Measurements from ENCODE around the gene CFAP45. TPM values are rescaled to one million over a fixed set of nuclear protein-coding genes. Genes with fewer than 3 reads are reported as not detected.

The CFAP45 gene
- total RNA-seq, 1 donor from 2014 or later = 0.74 TPM

DNA sequence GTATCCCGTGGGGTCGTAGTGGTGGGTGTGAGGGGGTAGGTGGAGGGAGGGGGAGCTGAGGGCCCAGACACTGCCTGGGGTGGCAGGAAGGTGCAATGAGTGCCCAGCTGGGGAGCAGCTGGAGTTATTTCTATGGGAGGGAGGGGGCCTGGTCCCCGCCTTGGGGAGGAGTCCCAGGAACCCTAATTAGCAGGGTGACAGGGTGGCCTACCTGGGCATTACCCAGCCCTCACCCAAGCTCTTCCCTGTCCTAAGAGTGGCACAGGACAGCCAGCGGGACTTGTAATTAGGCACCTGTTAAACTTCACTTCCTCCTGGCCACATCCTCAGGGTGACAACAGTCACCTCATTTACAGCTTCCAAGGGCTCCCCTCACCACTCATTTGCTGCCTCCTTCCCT lies 37.4 kb downstream of the CFAP45 start, which contains the start of gene VSIG8:
VSIG8 (minus strand) TSS at position 101 of the 400 bp plus-strand sequence. CDS start 136 bp downstream, outside the sequence.
- H3K27ac Mint-ChIP-seq = no peak within 1 kb of the TSS
- no peak within 1 kb of the TSS for H3K4me3 Mint-ChIP-seq (ENCODE audit: low read depth)
- H3K27me3 Mint-ChIP-seq = peaks cover 84% of the 10 kb centered on the region
- DNase-seq (ENCODE audit: low spot score, unreplicated experiment) = no peak
- no peak for TF ChIP-seq CTCF (IDR thresholded peaks at IDR 0.05; ENCODE audit: unreplicated experiment)
- no peaks in the 10 kb centered on the region for H3K36me3 Mint-ChIP-seq (ENCODE audit: insufficient read depth)
- H3K4me1 Mint-ChIP-seq (ENCODE audit: low read depth) = peaks cover 4% of the 10 kb centered on the region
- no peaks in the 10 kb centered on the region for H3K9me3 Mint-ChIP-seq (ENCODE audit: low read depth)

DNA sequence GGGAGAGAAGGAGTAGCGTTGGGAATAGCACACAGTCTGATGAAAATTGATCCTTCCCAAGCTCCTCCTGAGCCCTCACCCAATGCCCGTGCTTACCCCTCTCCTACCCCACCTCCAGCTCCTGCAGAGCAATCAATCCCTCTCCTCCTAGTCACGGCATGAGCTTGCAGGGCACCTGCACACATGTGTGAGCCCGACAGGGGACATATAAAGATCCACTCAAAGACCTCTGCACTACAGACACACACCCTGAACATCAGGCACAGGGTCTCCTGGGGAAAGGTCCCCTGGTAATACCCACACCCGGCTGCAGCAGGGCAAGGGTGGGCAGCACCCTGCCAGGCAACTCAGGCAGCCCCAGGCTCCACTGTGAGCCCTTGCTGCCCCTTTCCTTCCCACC lies 37.9 kb downstream of the CFAP45 start:
- TF ChIP-seq CTCF (IDR thresholded peaks at IDR 0.05; ENCODE audit: unreplicated experiment) = no peak
- peaks cover 3% of the 10 kb centered on the region for H3K4me1 Mint-ChIP-seq (ENCODE audit: low read depth)
- no peak for DNase-seq (ENCODE audit: low spot score, unreplicated experiment)
- H3K27me3 Mint-ChIP-seq = peaks cover 82% of the 10 kb centered on the region
- no peaks in the 10 kb centered on the region for H3K9me3 Mint-ChIP-seq (ENCODE audit: low read depth)
- H3K4me3 Mint-ChIP-seq (ENCODE audit: low read depth) = no peak overlapping the region
- H3K27ac Mint-ChIP-seq = no peak overlapping the region
- H3K36me3 Mint-ChIP-seq (ENCODE audit: insufficient read depth) = no peaks in the 10 kb centered on the region

GRCh38 chr1:159861218-159861617 lies 38.7 kb downstream of the CFAP45 start:
- Mint-ChIP-seq H3K27me3 (peaks cover 82% of the 10 kb centered on the region), H3K36me3 (ENCODE audit: insufficient read depth) (no peaks in the 10 kb centered on the region), H3K4me3 (ENCODE audit: low read depth) (no peak overlapping the region), H3K27ac (no peak overlapping the region), H3K9me3 (ENCODE audit: low read depth) (no peaks in the 10 kb centered on the region), H3K4me1 (ENCODE audit: low read depth) (peaks cover 3% of the 10 kb centered on the region)
- no peak for DNase-seq (ENCODE audit: low spot score, unreplicated experiment)
- no peak for TF ChIP-seq CTCF (IDR thresholded peaks at IDR 0.05; ENCODE audit: unreplicated experiment)

GRCh38 chr1:159860456-159860855 lies 39.5 kb downstream of the CFAP45 start:
- H3K9me3 Mint-ChIP-seq (ENCODE audit: low read depth) = no peaks in the 10 kb centered on the region
- peaks cover 3% of the 10 kb centered on the region for H3K4me1 Mint-ChIP-seq (ENCODE audit: low read depth)
- no peak for DNase-seq (ENCODE audit: low spot score, unreplicated experiment)
- no peak overlapping the region for H3K27ac Mint-ChIP-seq
- H3K4me3 Mint-ChIP-seq (ENCODE audit: low read depth) = no peak overlapping the region
- no peak for TF ChIP-seq CTCF (IDR thresholded peaks at IDR 0.05; ENCODE audit: unreplicated experiment)
- H3K27me3 Mint-ChIP-seq = peaks cover 80% of the 10 kb centered on the region
- H3K36me3 Mint-ChIP-seq (ENCODE audit: insufficient read depth) = no peaks in the 10 kb centered on the region

- peaks cover 83% of the 10 kb centered on the region for H3K27me3 Mint-ChIP-seq
- no peak overlapping the region for H3K4me3 Mint-ChIP-seq (ENCODE audit: low read depth)
- no peaks in the 10 kb centered on the region for H3K9me3 Mint-ChIP-seq (ENCODE audit: low read depth)
- H3K27ac Mint-ChIP-seq = no peak overlapping the region
- no peaks in the 10 kb centered on the region for H3K36me3 Mint-ChIP-seq (ENCODE audit: insufficient read depth)
- no peak for TF ChIP-seq CTCF (IDR thresholded peaks at IDR 0.05; ENCODE audit: unreplicated experiment)
- H3K4me1 Mint-ChIP-seq (ENCODE audit: low read depth) = peaks cover 7% of the 10 kb centered on the region
- DNase-seq (ENCODE audit: low spot score, unreplicated experiment) = no peak
These were observed 40.1 kb downstream of the CFAP45 start for GRCh38 chr1:159859767-159860322.
